AML-193 (cell line): ENCODE measurements around the gene ATAD3C.
A peak's percentile ranks its signal among the peaks of the same experiment; 100 is the strongest.
"Not testable (repeated sequence)": the region's sequence is repeated elsewhere in the genome, so short reads cannot be mapped to it uniquely, and the experiment has no call there.

Experiments used
- DNase-seq, 2 experiments: peaks; one replicate each; lab custom pipeline; 2025; lab: John Stamatoyannopoulos, UW

Gene ATAD3C

GRCh38 chr1:1442069-1442770, 7.3 kb upstream of the ATAD3C start:
- DNase-seq: no peak

GRCh38 chr1:1446631-1447030, 2.9 kb upstream of the ATAD3C start:
- not testable (repeated sequence) for DNase-seq

DNA sequence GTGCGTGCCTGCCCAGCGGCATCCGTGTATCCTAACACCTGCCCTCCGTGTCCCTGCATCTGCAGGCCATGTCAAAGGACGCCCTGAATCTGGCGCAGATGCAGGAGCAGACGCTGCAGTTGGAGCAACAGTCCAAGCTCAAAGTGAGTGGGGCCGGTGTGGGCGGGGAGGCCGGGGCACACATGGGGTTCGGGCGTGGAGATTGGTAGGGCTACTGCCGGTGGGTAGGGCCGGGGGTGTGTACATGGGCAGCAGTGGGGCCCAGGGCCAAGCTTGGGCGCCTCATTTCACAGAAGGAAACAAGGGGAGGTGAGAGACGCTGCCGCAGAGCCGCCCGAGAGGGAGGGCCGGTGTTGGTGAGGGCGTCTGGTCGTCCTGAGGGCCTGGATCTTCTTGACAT, 1.1 kb downstream of the ATAD3C start:
- not testable (repeated sequence) for DNase-seq

GRCh38 chr1:1451696-1452364, 2.3 kb downstream of the ATAD3C start:
- no peak for DNase-seq

GRCh38 chr1:1452365-1452739, 2.9 kb downstream of the ATAD3C start:
- DNase-seq: not testable (repeated sequence)

DNA sequence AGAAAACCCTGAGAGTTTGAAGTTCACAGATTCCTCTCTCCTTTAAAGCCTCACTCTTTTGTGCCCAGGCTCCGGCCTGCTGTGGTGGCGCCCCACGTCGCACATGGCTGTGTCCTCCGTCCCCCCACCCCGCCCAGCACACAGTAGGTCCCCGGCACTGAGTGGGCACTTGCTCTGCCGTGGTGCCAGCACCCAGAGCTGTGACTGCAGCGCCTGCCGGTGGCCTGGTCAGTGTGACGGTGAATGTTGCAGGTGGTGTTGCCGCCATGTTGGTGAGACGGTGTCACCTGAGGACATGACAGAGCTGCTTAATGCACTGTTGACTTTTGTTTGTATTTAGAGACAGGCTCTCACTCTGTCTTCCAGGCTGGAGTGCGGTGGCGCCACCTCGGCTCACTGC, 3.4 kb downstream of the ATAD3C start:
- DNase-seq: no peak

- not testable (repeated sequence) for DNase-seq
These were observed 5.0 kb downstream of the ATAD3C start for GRCh38 chr1:1454286-1455056.

DNA sequence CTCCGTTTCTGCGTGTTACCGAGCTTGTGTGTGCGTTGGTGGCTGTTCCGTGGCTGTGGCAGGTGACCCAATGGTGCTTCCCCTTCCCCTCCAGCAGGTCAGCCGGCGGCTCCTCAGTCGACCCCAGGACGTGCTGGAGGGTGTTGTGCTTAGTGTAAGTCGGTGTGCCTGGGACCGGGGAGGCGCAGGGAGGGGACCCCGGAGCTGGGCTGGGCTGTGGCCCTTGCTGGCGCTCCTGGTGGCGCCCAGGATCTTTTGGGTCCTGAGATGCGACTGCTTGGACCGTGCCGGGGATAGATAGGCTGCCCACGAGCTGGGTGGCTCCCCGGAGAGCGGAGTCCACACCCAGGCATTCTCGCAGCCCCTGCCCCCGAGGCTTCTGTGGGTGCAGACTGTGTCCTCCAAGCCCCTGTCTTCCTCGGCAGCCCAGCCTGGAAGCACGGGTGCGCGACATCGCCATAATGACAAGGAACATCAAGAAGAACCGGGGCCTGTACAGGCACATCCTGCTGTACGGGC, 5.9 kb downstream of the ATAD3C start:
- DNase-seq: no peak

GRCh38 chr1:1455934-1456333, 6.4 kb downstream of the ATAD3C start:
- not testable (repeated sequence) for DNase-seq

GRCh38 chr1:1456683-1457255, 7.3 kb downstream of the ATAD3C start:
- not testable (repeated sequence) for DNase-seq

DNA sequence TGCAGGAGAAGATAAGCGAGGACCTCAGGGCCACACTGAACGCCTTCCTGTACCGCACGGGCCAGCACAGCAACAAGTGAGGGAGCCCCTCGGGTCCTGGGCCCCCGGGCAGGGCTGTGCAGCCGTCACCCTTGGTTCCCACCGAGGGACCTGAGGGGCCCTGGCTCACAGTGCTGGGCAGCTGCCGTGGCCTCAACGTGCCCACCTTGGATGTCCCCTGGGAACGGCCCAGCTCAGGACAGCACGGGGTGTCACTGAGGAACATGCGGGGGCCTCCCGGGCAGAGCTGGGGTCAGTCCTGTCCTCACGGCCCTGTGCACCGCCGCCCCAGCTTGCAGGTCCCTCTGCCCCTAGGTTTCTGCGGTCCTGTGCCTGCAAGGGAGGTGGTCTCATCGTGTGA, 9.7 kb downstream of the ATAD3C start:
- not testable (repeated sequence) for DNase-seq

DNA sequence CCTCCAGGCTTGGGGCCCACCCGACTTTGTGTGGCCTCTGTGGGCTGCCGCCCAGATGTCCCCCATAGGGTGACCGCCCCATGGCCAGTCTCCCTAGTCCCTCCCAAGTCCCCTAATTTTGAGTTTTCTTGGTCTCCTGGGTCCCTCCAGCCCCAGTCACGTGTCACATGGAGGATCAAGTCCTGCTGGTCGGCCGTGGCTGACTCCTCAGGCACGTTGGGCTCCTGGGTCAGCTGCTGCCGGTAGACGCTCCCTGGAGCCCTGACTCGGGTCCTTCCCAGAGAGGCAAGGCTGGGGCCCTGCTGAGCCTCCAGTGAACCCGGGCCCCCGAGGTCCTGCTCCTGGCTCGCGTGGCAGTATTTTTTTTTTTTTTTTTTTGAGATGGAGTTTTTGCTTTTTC, 10.2 kb downstream of the ATAD3C start:
- not testable (repeated sequence) for DNase-seq

- no peak for DNase-seq
These were observed 11.1 kb downstream of the ATAD3C start for GRCh38 chr1:1460540-1461130.

DNA sequence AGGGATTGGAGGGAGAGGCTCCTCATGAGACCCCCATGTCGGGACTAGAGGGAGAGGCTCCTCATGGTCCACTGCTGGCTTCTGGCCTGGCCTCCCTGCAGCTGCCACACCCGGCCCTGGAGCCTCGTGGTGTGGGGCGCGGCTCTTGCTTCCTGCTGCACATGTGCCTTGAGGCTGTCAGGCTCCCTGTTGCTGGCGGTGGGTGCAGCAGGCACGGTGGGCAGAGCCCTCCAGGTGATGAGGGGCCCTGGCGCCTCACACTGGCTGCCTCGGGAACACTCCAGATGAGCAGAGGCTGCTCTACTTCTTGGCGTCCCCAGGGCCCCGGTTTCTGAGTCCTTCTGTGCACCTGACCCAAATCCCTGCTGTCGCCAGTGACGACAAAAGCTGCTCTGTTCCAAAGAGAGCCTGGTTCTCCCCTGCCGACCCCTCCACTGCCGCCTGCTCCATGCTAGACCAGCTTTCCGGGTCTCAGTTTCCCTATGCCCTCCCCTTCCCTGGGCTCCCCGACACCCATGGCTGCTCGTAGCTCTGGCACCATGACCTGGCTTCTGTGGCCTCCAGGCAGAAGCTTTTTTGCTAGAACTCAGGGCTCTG, 12.3 kb downstream of the ATAD3C start:
- no peak for DNase-seq

- no peak for DNase-seq
These were observed 13.0 kb downstream of the ATAD3C start for GRCh38 chr1:1462318-1462966.

DNA sequence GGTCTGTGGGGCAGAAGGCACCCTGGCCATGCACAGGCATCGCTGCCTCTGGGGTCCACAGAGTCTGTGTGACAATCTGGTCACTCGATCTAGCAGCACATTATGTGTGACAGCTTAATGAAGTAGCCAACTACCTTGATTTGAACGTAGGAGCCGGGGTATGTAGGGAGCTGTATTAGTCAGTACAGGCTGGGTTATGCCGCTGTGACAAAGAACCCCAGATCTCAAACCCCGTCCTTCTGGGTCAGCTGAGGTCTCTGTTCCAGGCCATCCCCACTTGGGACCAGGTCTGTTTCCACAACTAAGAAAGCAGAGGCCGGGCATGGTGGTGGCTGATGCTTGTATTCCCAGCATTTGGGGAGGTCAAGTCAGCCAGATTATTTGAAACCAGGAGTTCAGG, 13.8 kb downstream of the ATAD3C start:
- DNase-seq: no peak

DNA sequence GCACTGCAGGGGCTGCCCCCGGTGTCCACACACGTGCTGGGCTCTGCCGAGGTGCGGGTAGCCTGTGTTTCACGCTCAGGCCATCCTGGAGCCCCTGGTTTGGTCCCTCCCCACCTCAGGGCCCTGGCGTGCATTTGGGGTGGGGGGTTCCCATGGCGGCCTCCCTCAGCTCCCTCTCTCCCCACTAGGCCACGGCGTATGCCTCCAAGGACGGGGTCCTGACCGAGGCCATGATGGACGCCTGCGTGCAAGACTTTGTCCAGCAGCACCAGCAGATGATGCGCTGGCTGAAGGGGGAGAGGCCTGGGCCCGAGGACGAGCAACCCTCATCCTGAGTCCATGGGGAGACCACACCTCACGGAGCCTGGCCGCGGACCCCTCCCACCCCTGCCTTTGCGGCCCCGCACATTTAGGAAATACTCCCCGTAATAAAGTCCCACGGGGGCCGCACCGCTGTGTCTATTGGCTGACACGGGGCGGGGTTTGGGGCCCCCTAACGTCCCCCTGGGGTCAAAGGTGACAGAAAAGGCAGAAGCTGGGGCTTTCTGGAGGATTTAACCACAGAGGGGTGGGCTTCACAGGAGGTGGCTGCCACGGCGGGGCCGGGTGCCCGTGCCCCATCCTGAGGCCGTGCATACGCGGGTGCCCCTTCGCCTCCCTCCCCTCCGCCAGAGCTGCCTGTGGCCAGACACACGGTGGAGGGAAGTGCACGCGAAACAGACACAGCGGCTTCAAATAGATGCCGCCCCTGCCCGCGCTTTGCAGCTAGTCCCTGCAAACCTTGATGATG, 18.9 kb downstream of the ATAD3C start:
- not testable (repeated sequence) for DNase-seq

- DNase-seq: peak in 1 of 2 experiments; percentile 38
These were observed 21.3 kb downstream of the ATAD3C start for GRCh38 chr1:1470626-1471388.

GRCh38 chr1:1471389-1472052, 22.0 kb downstream of the ATAD3C start, which contains the start of gene ATAD3B:
TSS of gene ATAD3B (plus strand) at chr1:1471765. CDS start at chr1:1471885, 120 bp downstream.
- DNase-seq: peak; percentile 69 to 77
